Measurements from ENCODE around the gene RNH1.
A peak's percentile ranks its signal among the peaks of the same experiment; 100 is the strongest.
"Not testable (repeated sequence)": the region's sequence is repeated elsewhere in the genome, so short reads cannot be mapped to it uniquely, and the experiment has no call there.

RNH1 gene

DNA sequence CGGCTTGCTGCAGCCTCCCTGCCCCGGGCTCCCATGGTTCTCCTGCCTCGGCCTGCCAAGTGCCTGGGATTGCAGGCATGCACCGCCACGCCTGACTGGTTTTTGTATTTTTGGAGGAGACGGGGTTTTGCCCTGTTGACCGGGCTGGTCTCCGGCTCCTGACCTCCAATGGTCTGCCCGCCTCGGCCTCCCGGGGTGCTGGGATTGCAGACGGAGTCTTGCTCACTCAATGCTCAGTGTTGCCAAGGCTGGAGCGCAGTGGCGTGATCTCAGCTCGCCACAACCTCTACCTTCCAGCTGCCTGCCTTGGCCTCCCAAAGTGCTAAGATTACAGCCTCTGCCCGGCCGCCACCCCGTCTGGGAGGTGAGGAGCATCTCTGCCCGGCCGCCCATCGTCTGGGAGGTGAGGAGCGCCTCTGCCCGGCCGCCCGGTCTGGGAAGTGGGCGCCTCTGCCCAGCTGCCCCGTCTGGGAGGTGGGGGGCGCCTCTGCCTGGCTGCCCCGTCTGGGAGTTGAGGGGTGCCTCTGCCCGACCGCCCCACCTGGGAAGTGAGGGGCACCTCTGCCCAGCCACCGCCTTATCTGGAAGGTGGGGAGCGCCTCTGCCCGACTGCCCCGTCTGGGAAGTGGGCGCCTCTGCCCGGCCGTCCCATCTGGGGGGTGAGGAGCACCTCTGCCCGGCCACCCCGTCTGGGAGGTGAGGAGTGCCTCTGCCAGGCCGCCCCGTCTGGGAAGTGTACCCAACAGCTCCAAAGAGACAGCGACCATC, 10.1 kb upstream of the RNH1 start:
- FAIRE-seq: not testable (repeated sequence)

DNA sequence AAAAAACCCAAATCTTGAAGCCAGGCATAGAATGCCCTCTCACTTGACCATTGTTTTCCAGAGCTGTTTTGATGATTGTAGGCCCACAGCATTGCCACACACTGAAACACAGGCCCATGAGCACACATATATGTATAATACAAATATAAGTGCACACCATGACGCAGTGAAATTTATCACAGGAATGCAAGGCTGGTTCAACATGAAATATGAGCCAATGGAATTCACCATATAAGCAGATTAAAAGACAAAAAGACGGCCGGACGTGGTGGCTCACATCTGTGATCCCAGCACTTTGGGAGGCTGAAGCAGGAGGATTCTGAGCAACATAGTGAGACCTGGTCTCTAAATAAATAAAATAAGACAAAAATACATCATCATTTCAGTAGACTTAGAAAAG, 9.4 kb upstream of the RNH1 start:
- FAIRE-seq: no peak

DNA sequence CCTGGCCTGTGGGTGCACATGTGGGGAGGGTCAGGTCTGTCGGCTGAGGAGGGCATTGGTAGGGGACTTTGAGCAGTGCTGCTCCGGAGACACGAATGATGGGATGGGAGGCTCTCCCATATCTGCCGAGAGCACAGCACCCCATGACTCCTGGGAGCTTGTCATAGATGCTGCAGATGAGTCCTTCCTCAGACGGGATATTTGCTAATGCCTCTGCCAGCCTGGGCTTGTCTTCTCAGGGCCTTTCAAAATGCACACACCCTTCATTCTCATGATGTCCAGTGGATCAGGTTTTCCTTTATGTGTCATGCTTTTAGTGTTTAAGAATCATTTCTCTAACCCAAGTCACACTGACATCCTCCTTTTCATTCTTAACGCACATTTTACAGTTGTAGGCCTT, 8.1 kb upstream of the RNH1 start:
- FAIRE-seq: no peak

DNA sequence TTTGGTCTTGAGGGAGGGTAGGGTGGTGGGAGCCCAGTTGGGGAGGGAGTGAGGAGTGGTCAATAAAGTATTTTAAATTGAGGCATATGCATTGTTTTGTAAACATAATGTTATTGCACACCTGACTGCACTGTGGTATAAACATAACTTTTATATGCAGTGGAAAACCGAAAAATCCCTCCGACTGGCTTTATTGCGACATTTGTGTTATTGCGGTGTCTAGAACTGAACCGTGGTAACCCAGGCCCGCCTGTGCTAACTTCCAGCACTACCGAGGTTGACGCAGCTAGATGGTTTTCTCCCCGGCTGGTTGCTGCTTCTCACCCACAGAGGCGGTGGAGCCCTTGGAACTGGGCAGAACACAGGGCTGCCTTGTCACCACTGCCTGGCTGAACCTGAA, 7.6 kb upstream of the RNH1 start:
- FAIRE-seq: no peak

DNA sequence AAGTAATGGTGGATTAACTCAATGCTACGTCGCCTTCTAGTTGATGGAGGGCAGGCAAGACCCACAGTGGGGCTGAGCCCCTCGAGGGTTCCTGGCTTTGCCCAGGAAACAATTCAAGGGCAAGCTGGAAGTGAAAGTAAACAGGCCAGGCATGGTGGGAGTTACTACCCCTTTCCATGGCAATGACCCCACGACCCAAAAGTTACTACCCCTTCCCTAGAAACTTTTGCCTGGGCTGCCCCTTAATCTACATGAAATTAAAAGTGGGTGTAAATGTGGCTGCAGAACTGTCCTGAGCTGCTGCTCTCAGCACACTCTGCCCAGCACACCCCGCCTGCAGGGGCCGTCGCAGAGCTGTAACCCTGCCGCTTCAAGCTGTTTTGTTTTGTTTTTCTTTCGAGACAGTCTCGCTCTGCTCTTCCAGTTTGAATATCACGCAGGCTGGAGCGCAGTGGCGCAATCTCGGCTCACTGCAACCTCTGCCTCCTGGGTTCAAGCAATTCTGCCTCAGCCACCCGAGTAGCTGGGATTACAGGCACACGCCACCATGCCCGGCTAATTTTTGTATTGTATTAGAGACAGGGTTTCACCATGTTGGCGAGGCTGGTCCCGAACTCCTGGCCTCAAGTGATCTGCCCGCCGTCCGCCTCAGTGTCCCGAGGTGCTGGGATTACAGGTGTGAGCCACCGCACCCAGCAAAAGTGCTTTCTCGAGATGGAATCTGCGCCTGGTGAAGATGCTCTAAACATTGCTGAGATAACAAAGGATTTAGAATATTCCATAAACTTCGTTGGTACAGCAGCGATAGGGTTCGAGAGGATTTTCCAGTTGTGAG, 5.9 kb upstream of the RNH1 start:
- no peak for FAIRE-seq

DNA sequence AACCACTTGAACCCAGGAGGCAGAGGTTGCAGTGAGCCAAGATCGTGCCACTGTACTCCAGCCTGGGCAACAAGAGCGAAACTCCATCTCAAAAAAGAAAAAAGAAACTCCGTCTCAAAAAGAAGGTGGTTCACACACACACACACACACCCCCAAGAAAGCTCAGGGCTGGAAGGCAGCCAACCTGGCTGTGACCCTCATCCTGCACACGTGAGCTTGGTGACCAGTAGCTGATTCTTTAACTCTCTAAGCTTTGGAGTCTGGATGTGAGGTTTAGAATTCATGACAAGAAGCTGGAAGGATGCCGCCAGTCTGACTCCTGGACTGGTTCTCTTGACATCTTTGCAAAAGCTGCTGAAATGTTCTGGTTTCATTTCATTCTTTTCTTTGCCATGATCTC, 1.9 kb upstream of the RNH1 start:
- no peak for FAIRE-seq

DNA sequence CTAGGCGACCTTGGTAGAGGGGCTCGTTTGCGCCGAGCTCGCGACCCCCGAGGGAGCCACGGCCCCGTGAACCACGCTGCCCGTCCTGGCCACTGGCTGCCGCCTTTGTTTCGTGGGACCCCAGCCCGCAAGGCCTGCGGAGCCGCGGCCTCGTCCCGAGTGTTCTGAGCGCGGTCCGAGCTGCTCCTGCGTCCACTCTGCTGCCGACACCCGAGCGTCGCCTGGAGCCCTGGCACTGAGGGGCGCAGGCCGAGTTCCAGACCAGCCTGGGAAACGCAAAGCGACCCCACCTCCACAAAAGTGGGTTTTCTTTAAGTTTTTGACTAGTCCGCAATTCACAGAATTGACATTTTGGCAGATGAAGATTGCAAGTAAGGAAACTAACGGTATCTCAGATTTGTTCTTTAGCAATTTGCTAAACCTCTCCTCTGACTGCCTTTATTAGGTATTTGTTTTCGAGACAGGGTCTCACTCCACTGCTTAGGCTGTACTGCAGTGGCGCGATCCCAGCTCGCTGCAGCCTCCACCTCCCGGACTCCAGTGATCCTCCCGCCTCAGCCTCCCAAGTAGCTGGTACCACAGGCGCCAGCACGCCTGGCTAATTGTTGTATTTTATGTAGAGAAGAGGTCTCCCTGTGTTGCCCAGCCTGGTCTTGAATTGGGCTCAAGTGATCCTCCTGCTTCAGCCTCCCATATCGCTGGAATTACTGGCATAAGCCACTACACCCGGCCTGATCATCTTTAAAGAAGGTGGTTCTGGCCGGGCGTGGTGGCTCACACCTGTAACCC, 879 bp upstream of the RNH1 start:
- FAIRE-seq: no peak

DNA sequence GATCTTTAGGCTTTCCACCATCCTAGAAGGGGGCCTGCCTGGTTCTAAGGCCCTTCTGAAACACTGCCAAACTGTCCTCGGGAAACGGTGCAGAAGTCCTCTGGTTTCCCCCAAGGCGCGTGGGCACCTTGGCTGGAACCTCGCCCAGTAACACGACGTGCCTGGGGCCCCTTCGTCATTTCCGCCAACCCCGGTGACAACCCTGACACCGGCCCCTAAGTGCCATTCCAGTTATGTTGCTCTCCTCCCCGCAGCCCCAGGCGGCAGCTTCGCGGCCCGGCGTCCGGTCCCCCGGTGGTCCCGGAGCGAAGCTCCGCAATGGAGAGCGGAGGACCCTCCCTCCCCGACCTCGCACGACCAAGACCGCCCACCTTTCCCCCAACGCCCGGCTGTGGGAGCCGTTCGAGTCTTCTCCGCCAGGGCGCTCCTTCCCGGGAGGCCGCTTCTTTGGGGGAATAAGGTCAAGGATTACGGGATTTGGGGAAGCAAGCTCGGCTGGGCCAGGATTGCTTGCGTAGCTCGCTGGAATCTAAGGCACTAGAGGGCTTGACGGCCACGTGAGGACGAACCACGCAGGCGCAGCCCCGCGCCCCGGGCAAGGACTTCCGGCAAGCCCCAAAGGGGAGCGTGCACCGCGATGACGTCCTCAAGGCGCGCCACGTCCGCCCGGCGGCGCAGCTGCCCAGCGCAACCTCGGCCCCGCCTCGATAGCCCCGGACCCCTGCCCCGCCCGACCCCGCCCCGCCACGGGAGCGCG, 626 bp downstream of the RNH1 start:
- FAIRE-seq: peak; percentile 30

DNA sequence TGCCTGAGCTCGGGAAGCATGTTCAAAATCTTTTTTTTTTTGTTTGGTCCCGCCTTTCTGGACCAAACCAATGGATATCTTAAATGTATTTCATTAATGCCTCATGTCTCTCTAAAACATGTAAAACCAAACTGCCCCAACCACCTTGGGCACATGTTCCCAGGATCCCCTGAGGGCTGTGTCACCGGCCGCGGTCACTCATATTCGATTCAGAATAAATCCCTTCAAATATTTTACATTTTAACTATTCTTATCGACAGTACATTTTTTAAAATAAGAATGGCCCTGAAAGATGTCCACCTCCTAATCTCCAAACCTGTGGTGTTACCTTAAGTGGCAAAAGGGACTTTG, 2.1 kb downstream of the RNH1 start:
- no peak for FAIRE-seq

DNA sequence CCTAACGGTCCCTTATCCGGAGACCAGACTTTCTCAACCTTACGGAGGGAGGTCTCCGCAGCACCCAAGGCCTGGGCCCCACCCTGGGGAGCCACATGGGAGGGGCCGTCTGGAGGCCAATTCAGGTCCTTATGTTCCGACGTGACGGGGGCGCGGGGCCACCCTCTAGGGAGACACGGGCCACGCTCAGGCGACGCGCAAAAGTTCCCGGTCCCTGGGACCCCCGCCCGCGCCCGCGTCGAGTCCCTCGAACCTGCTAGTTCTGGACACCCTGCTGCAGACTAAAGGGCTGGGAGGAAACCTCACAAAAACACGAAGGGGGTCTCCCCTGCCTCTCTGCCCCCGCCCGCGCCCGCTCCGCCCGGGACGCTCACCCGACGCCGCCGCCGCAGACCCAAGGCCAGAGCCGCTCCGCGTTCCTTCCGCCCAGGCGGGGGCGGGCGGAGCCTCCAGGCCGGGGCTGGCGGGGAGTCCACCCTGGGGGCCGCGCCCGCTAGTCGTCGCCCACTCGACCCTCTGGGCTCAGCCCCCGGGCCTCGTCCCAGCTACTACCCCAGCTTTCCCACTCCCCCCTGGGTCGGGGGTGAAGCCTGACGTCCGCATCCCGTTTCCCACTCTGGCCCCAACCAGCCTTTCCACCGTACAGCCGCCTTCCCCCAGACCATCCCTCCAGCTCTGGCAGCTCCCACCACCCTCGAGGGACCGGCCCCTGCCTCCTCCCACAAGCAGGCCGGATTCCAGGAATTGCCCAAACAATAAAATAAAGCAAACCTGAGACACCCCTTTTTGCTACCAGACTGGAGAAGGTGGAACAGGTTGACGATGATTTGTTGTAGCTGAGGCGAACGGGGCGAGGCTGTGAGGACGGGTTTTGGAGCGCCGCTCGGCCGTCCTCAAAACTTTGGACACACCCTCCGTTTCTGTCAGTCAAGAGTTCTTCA, 2.7 kb downstream of the RNH1 start:
- FAIRE-seq: no peak

DNA sequence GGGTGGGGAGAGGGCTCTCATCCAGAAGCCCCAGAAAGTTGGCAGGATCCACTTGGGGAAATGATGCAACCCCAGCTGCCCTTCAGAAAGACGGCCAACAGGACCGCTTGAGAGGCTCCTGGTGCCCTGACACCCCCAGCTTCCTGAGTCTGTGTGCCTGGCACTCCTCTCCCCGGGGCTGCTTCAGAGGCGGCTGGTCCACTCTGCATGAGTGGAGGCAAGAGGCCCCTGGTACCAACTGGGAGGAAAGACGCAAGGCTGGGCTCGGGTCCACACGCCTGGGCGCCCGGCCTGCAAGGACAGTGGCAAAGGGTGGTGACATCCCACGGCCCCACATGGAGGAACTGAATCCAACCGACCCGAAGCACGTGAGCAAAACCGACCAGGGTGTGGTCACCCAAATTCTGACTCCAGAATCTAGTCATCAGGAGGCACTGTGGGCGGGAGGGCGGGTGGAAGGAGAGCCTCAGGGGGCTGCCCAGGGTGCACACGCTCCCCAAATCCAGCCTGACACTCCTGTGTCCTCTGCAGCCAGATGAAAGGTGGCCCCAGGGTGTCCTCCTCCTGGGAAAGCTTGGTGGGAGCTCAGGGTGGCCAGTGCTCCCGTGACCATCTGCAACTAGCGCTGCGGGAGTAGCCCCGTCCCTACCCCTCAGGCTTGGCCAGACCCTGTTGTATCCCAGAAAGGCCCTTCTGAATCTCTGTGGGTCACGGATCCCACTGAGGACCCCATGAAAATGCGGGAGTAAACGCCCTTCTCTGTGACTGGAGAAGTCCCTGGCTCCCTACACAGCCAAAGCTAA, 3.7 kb downstream of the RNH1 start:
- FAIRE-seq: no peak

DNA sequence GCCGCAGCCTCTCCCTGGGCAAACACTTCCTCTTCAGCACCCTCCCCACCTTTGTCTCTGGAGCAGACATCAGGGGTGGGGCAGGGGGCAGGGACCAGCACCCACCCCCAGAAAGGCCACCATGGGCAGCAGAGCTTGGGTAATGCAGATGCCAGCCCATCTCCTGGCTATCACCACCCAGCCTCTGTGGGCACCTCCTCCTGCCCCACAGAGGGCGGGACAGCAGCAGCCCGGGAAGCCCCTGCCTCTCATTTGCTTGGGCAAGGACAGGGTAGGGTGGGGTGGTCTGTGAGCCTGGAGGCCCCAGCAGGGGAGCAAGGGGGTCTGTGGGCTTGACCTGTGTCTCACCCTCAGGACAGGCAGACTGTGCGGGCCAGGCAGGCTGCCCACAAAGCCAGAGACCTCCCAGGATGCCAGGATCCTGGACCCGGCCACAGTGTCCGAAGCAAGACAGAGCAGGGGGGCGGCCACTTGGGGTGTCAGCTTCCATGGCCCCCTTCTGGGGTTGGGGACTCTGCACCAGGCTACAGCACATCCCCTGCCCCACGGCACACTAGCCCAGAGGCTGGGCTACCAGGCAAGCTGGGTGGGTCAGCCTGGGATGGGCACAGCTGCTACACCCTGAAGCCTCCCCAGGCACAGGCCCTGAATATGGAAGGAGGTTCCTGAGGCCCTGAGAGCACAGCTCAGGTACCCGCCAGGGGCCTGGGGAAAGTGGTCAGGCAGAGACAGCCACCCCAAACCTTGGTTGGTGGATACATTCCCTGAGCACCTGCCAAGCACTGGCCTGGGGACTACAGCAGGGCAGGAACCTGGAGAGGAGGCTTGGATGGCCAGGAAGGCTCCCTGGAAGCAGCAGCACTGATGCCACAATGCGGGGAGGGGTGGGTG, 4.5 kb downstream of the RNH1 start:
- FAIRE-seq: no peak

DNA sequence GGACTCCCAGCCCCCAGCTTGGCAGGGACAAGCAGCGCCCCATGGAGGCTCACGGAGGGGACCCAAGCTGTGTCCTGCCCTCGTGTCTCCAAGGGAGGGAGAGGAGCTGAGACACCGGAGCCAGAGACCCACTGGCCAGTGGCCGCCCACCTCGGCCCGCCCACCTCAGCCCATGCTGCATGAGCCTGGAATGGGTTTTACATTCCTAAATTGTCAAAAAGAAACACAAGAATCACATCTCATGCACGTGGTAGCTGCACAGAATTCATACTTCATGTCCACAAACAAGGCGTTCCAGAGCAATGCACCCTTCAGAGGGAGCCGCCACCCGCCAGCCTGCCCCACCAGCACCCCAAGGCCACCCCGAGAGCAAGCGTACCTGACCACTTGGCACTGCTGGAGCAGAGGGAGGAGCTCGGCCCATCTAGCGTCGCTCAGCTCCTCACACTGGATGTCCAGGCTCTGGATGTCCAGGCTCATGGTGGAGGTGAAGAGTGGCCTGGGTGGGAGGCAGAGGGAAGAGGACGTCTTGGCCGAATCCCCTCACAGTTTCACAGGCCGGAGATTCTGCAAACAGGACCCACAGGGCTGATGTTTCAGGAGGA, 5.3 kb downstream of the RNH1 start:
- no peak for FAIRE-seq

DNA sequence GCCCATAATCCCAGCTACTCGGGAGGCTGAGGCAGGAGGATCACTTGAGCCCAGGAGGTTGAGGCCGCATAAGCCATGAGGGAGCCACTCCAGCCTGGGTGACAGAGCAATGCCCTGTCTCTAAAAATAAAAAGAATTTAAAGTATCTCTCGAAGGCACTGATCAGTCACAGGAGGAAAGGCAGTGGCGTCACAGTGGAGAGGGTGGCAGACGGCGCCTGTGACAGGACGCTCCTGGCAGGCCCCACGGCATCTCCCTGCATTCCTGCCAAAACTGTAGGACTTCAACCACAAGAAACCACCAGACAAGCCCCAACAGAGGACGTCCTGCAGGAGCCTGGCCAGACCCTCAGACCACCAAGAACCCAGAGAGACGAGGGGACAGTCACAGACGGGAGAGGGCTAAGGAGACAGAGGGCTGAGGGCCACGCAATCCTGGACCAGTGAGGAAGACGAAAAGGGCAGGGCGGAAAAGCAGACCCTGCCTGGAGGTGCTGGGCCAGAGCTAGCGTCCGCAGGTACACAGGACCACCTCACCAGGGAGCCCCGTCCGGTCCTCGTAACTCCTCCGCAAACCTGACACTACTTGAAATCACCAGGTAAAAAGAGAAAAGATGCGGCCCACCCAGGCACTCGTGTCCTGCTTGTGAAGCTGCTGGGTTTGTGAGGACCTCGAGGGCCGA, 5.9 kb downstream of the RNH1 start:
- no peak for FAIRE-seq

DNA sequence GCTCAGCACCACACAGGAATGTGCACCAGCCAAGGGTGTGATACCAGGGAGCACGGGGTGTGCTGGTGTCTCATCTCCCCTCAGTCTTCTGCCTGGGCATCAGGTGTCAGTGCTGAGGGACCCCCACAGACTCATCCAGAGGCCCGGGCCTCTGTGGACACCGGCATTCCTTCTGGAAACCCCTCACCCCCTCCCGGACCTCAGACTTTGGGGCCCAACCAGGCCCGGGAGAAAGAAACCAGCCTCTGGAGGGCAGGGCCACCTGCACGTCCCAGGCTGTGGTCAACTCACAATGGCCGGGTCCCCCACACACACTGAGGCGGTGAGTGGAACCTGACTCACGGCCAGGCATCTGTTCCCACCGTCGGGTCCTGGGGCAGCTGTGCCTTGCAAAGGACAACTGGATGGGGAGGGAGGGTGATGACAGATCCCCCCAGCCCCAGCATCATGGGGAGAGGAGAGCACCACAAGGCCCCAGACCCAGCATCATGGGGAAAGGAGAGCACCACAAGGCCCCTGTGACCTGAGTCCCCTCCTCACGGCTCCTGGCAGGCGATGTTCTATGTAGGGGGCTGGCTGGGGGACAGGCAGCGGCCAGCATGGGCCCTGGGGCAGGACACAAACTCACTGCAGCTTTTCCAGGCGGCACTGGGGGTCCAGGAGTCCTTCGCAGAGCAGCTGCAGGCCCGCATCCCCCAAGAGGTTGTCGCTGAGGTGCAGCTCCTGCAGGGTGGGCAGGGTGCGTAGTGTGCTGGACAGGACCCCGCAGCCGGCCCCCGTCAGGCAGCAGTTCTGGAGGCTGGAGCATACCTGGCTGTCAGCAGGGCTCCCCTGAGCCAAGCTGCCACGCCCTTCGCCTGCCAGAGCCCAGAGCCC, 7.6 kb downstream of the RNH1 start:
- no peak for FAIRE-seq

DNA sequence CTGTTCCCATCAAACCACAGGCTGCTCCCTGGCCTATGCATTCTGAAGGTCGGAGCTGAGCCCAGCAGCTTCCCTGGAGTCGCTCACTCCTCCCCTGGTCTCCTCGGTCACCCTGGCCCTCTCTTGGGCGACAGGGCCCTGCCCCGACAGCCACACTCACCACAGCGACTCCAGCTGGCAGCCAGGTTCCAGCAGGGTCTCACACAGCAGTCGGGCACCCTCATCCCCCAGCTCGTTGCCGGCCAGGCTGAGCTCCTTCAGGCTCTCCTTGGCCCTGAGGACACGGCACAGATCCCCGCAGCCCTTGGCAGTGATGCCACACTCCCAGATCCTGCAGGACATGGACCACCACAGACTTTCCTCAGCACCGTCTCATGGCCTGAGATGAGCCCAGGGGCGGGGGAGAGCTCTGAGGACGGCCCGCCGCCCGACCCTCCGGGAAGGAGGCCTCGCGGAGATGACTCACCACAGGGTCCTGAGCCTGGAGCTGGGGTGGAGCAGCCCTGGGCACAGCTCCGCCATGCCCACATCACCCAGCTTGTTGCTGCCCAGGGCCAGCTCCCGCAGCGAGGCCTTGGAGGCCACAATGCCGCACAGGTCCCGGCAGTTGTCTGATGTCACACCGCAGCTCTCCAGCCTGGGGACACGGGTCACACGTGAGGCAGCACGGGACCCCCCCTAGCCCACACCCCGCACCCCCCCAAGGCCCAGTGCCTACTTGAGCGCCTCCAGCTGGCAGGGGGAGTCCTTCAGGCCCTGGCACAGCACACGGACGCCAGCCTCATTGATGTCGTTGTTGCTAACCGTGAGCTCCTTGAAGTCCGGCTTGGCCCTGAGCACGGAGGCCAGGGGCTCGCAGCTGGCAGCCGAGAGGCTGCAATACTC, 8.5 kb downstream of the RNH1 start:
- FAIRE-seq: no peak

Measured in G401.6 (cell line).